ENCODE data around the gene ASIP. TPM values are rescaled to one million over a fixed set of nuclear protein-coding genes. Genes with fewer than 3 reads are reported as not detected.

The ASIP gene
- total RNA-seq, 1 donor from 2014 or later: 32.6 TPM

- no peaks in the 10 kb centered on the region for H3K4me1 ChIP-seq
- no peak overlapping the region for H3K27ac ChIP-seq (replicated peaks)
- no peak overlapping the region for H3K4me3 ChIP-seq
Observed at GRCh38 chr20:34209111-34209510, 32.1 kb upstream of the ASIP start.

GRCh38 chr20:34210271-34210670, 31.0 kb upstream of the ASIP start:
- H3K36me3 ChIP-seq: no peaks in the 10 kb centered on the region
- no peak for DNase-seq
- intact Hi-C loops (cut with micrococcal nuclease): no loop called here
- no peaks in the 10 kb centered on the region for H3K27me3 ChIP-seq (ENCODE audit: low read depth)
- H3K4me3 ChIP-seq: no peak overlapping the region
- peaks cover under 1% of the 10 kb centered on the region for H3K4me1 ChIP-seq
- H3K27ac ChIP-seq (replicated peaks): no peak overlapping the region
- no peak for TF ChIP-seq CTCF (IDR thresholded peaks at IDR 0.05; ENCODE audit: borderline replicate concordance)
- H3K9me3 ChIP-seq (replicated peaks): peaks cover 20% of the 10 kb centered on the region

More at GRCh38 chr20:34209111-34209510, 32.1 kb upstream of the ASIP start:
- no peaks in the 10 kb centered on the region for H3K36me3 ChIP-seq
- no peak for DNase-seq
- H3K27me3 ChIP-seq (ENCODE audit: low read depth): no peaks in the 10 kb centered on the region
- peaks cover 20% of the 10 kb centered on the region for H3K9me3 ChIP-seq (replicated peaks)
- intact Hi-C loops (cut with micrococcal nuclease): no loop called here
- TF ChIP-seq CTCF (IDR thresholded peaks at IDR 0.05; ENCODE audit: borderline replicate concordance): no peak

GRCh38 chr20:34211591-34211990, 29.6 kb upstream of the ASIP start:
- intact Hi-C loops (cut with micrococcal nuclease): no loop called here
- H3K36me3 ChIP-seq: no peaks in the 10 kb centered on the region
- H3K4me1 ChIP-seq: peaks cover 14% of the 10 kb centered on the region
- no peaks in the 10 kb centered on the region for H3K27me3 ChIP-seq (ENCODE audit: low read depth)
- DNase-seq: no peak
- H3K9me3 ChIP-seq (replicated peaks): peaks cover 20% of the 10 kb centered on the region
- no peak overlapping the region for H3K27ac ChIP-seq (replicated peaks)
- H3K4me3 ChIP-seq: no peak overlapping the region
- TF ChIP-seq CTCF (IDR thresholded peaks at IDR 0.05; ENCODE audit: borderline replicate concordance): no peak

- peaks cover 6% of the 10 kb centered on the region for H3K27me3 ChIP-seq (ENCODE audit: low read depth)
- H3K9me3 ChIP-seq (replicated peaks): peaks cover 16% of the 10 kb centered on the region
- no peak overlapping the region for H3K4me3 ChIP-seq
- H3K36me3 ChIP-seq: no peaks in the 10 kb centered on the region
- no peak for DNase-seq
- H3K27ac ChIP-seq (replicated peaks): no peak overlapping the region
- no peak for TF ChIP-seq CTCF (IDR thresholded peaks at IDR 0.05; ENCODE audit: borderline replicate concordance)
- intact Hi-C loops (cut with micrococcal nuclease): no loop called here
- peaks cover 15% of the 10 kb centered on the region for H3K4me1 ChIP-seq
Observed at GRCh38 chr20:34213213-34213612, 28.0 kb upstream of the ASIP start.

GRCh38 chr20:34215711-34216381, 25.4 kb upstream of the ASIP start:
- peak; percentile 24 for TF ChIP-seq CTCF (IDR thresholded peaks at IDR 0.05; ENCODE audit: borderline replicate concordance)
- peaks cover 15% of the 10 kb centered on the region for H3K4me1 ChIP-seq
- H3K27ac ChIP-seq (replicated peaks): peak overlapping the region; percentile 88
- DNase-seq: peak; percentile 87
- H3K9me3 ChIP-seq (replicated peaks): peaks cover 15% of the 10 kb centered on the region
- intact Hi-C loops (cut with micrococcal nuclease): no loop called here
- peak overlapping the region; percentile 61 for H3K4me3 ChIP-seq
- H3K27me3 ChIP-seq (ENCODE audit: low read depth): peaks cover 13% of the 10 kb centered on the region
- H3K36me3 ChIP-seq: no peaks in the 10 kb centered on the region
